ENCODE results near the gene ISLR.

DNA sequence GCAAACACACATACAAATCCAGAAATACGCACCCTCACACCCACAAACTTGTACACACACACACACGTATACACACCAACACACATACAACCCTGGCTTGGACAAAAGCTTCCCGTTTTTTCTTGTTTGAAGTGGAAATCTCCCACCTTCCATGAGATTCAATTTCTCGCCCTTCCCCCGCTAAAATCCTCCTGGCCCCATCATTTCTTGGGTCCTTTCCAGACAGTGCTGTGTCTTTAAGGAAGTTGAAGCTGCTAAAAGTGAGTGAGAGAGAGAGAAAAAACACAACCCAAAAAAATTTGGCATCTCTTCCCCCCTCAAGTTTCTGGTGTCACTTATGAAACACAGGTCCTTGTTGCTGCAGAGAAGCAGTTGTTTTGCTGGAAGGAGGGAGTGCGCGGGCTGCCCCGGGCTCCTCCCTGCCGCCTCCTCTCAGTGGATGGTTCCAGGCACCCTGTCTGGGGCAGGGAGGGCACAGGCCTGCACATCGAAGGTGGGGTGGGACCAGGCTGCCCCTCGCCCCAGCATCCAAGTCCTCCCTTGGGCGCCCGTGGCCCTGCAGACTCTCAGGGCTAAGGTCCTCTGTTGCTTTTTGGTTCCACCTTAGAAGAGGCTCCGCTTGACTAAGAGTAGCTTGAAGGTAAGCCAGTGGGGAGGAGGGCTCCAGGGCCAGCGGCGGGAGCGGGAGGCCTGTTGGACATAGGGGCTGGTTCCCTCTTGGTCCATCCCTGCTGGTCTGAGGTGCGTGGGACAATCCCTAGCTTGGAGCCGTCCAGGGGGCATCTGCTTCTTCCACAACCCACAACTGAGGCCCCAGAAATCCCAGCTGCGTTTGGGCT, at the start of gene ISLR:
- TF ChIP-seq, protein P1, sequence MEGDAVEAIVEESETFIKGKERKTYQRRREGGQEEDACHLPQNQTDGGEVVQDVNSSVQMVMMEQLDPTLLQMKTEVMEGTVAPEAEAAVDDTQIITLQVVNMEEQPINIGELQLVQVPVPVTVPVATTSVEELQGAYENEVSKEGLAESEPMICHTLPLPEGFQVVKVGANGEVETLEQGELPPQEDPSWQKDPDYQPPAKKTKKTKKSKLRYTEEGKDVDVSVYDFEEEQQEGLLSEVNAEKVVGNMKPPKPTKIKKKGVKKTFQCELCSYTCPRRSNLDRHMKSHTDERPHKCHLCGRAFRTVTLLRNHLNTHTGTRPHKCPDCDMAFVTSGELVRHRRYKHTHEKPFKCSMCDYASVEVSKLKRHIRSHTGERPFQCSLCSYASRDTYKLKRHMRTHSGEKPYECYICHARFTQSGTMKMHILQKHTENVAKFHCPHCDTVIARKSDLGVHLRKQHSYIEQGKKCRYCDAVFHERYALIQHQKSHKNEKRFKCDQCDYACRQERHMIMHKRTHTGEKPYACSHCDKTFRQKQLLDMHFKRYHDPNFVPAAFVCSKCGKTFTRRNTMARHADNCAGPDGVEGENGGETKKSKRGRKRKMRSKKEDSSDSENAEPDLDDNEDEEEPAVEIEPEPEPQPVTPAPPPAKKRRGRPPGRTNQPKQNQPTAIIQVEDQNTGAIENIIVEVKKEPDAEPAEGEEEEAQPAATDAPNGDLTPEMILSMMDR (IDR thresholded peaks at IDR 0.05), result no peak
- TF ChIP-seq POLR2A (IDR thresholded peaks at IDR 0.05) (peak in 1 of 2 donors; percentile 26), EP300 (IDR thresholded peaks at IDR 0.05) (no peak), POLR2AphosphoS5 (IDR thresholded peaks at IDR 0.05) (peak; percentile 58 to 82 (median 73))

All from sigmoid colon (tissue), 4 donors.